GM18520 (cell line): ENCODE data around the gene LRRK1.
A peak's percentile ranks its signal among the peaks of the same experiment; 100 is the strongest.

Experiments used
- ATAC-seq: cut with Tn5 transposase; IDR thresholded peaks from one replicate; pipeline ENCODE4 v1.9.1; 2021; ENCODE audit not compliant: unreplicated experiment

LRRK1 gene

DNA sequence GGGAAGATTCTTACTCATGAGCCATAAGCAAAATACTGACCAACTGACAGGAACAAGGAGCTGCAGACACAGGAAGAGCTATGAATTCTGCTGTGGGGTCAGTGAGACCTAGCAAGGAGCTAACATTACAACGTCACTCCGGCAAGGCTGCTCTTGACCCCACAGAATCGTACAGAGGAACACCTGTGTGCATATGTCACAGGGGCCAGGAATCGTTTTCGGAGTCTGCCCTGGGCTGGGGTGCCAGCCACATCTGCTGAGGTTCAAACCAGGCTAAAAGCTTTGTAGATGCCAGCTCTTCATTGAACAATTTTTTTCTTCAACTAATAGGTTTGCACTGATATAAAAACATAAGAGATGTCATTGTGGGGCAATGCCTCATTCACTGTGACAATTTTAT is 82.6 kb downstream of the LRRK1 start:
- ATAC-seq: no peak

DNA sequence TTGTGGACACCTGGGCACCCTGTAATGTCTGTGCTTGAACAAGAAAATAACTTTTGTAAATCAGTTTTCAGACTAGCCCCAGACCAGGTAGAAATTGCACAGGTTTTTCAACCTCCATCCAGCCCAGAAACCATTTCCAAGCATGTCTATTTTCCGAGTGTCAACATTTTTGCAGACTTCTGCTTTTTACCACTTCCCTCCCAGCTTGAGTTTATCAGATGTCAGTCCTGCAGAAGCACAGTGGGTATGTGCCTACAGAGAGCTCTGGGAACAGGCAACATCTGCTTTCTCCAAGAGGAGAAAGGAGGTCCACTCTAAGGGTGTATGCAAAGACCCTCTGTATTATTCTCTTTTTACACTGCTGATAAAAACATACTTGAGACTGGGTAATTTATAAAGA is 83.9 kb downstream of the LRRK1 start:
- no peak for ATAC-seq

DNA sequence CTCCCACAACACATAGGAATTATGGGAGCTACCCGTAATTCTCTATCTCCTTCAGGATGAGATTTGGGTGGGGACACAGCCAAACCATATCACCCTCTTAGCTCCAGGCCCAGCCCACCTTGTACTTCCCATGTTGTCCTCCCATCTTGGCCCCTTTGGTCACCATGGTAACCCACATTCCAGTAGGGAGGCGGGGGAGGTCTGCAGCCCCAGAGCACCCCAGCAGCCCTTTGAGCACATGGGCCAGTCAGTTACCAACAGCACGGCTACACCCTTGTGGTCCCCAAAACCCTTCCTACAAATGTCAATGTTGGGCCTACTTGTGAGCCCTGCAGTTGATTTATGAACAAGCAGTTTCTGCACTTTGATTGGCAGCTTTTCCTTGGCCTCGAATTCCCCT is 84.5 kb downstream of the LRRK1 start:
- no peak for ATAC-seq

DNA sequence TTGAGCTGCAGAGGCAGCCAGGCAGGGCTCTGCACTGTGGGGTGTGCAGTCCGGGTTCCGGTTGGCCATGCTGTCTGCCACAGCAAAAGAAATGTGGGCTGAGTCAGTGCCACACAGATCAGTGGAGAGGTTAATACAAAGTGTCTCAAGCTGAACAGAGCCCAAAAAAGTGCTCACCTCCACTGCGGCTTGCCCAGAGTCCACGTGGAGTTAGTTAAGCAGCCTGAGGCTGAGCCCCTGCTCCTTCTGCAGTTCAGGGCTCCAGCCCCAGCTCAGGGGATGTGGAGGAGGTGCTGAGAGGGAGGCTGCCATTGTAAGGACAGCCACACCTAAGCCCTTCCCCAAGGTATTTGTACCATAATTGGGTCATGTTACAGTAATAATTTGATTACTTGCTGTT is 85.3 kb downstream of the LRRK1 start:
- no peak for ATAC-seq

DNA sequence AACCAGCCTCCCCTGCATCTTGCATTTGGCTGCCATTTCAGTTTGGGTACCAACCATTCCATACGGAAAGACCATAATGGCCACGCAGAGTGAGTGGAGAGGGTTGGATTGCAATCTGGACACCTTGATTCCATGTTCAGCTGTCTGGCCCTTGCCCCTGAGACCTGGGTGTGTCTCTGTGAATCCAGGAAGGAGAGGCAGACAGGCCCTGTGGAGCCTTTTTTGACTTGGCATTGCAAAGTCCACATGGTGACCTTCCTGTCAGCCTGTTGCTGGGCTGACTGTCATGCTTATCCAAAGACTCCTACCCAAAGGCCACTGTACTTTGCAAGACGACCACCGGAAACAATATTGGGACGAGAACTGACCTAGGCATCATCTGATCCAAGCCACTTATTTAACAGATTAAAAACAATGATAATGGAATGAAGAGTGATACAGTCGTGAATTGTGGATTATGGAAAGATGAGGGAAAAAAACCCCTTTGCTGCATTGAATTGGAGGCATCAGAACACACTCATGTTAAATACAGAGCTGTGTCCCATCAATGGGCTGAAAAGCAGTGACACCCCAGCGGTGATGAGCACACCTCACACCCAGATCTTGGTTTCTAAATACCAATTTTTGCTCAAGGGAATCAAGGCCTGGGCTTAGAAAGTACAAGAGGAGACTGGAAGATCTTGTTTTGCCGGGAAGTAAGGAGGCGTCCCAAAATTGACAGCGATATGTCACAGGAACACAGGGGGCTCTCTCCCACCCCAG is 86.0 kb downstream of the LRRK1 start:
- ATAC-seq: no peak

DNA sequence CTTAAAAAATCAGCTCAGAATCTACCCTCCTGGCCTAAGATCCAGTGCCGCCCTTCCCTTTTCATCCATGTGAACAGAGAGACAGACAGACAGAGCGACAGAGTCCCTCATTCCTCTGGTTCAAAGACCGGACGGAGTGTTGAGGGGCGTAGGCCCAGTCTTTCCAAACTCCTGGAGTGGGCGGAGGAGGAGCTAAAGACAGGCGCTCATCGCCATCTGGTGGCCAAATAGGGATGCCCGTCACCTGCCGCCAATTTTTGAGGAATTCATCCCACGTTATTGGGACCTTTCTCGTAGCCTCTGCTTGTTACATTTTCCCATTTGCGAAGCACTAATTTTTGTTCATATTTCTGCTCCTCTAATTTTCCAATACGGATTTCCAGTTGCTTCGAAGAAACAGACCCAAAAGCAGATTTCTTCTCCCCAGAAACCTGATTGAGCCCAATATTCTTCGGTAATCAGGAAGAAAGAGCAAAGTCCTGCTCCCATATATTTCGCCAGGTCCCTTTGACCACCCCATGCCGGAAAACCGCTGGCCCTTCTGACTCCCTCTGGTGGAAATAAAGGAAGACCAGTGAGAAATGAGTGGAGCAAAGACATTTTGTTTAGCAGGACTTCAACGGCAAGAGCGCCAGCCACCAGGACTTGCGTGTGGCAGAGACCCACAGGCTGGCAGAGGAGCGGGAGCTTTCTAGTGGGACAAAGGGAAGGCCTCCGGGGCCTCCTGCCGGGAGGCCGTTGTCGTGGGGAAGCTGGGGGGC is 88.0 kb downstream of the LRRK1 start:
- ATAC-seq: peak; percentile 40

DNA sequence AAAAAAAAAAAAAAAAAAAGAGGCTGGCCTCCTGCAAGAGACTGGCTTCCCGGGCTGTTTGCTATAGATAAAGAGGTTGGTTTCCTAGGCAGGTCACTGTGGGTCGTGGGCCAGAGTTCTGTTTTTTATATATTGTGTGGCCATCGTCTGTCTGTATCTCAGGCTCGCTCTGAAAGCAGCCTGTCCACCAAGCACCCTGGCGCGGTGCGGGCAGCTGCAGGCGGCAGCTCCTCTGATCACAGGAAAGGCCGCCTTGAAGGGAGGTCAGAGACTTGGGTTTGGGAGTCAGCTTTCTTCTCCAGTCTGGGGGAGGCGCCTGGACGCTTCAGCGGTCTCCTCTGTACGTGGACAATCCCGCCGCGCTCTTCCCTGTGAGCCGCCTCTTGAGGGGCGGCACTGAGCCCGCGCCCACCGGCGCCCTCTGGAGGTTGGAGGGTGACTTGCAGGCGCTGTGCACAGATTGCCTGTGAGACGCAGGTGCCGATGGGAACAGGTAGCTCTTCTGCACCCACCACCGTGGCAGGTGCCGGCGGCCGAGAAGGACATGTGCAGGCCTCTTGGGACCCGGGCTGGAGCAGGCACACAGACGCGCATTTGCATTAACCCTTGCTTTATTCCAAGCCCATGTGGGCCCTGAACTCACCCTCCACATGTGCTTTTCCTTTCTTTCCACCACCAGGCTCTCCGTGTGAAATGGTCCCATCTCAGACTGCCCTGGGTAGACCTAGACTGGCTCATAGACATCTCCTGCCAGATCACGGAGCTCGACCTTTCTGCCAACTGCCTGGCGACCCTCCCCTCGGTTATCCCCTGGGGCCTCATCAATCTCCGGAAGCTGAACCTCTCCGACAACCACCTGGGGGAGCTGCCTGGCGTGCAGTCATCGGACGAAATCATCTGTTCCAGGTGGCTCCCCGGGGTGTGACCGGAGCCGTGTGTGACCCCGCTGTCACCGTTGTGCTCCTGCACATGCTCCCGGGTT is 89.3 kb downstream of the LRRK1 start:
- peak; percentile 86 for ATAC-seq

DNA sequence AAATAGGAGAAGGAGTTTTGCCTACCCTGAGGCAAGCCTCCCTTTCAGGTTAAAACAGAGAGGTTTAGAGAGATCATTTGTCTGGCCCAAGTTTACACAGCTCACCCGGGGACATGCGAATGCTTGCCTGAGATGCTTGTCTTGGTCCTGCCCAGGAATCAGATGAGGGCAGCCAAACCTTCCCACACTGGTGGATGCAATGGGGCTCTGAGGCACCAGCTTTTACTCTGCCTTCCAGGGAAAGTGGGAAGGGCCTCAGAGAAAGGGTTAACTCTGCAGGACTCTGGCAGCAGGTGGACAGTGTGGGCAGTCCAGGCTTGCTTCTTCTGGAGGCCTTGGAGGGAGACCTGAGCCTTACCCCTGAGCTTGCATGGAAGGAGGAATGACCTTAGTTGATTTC is 90.0 kb downstream of the LRRK1 start:
- no peak for ATAC-seq

DNA sequence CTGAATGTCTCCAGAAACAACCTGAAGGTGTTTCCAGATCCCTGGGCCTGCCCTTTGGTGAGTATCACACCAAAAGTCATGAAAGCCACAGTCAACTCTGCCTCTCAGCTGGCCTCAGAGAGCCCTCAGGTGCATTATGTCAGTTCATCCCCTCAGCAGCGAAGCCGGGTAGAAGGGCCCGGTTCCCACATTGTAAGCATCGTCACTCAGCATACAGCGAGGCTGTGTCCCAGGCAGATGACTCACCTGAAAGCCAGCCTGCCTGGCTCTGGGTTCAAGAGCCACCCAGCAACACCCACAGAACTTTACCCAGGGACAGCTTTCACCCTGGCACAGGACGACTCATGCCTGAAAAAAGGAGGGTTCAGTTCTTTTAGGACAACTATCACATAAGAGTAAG is 91.6 kb downstream of the LRRK1 start:
- no peak for ATAC-seq

DNA sequence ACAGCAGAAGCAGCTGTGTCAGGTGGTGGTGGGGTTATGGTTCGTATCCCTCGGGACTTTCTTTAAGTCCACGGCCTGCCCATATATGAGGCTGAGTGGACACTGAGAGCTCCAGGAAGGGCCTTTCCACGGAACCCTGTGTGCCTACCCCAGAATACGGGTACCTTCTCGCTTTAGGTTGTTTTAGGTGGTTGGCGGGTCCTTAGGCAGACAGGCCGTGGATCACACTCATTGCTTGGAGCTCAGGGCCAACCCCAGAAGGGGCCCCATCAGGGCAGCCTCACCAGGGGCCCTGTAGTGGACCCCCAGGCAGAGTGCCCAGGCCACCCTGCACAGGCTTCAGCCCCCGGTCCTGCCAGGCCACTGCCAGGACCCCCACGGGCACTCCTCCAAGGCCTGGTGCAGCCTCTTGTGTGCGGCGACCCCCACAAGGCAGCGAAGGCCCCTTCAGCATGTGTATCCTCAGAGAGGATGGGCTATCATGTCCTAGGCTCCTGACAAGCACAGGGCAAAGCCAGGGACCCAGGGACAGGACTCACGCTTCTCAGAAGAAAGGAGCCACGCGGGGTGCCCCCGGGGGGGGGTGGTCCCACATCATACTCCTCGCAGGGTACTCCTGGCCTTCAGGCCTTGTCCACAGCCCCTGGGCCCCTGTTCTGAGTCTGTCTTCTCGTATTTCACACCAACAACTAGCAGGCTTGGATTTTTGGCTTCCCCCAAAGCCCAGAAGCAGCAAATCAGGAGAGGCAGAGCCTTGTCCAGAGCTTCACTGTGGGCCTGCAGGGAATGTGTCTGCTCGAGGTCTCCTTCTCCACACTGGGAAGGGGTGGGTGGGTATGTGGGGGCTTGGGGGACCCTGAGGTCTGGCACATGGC is 93.4 kb downstream of the LRRK1 start:
- no peak for ATAC-seq

DNA sequence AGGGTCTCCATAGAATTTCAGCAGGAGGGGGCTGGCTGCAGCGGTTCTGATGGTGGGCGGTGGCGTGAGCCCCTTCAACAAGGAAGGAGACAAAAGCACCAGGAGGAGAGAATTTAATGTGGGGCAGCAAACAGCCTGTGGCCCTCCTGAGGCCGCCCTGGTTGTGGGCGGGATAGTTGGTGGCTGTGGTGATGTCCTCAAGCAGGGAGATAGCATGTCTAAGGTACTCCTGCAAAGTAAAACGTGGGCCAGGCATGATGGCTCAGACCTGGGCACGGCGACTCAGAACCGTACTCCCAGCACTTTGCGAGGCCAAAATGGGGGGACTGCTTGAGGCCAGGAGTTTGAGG is 94.0 kb downstream of the LRRK1 start:
- ATAC-seq: no peak

DNA sequence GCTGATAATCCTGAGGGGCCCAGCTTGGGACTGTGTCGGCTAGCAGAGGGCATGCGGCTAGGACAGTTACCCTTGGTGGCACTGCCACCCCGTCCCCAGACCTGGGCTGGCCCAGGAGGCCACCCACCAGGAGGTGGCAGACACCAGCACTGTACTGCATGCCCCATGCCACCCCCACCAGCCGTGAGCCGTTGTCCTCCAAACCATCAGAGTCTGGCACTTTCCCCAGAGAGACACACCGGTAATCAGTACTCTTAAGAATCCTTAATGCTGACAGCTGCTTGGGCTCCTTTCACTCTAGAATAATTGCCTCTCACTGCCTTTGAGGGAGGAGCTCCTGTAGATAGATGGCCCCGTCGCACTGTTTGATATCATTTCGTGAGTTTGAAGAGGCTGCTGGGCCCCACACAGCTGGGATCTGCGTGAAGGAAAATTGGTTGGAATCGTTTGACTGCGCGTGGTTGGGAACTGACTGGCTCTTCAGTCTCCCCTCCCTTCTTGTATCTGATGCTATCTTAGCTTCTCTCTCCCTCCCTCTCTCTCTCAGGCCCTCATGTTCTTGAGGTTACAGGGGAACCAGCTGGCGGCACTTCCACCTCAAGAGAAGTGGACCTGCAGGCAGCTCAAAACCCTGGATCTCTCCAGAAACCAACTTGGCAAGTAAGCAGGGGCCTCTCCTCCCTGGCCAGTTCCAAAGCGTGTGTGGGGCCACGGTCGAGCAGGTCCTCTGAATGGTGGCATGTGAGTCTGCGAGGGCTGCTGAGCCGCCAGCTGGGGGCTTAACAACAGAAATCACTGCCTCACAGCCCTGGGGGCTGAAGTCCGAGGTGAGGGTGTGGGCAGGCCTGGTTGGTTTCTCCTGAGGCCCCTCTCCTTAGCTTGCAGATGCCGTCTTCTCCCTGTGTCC is 94.9 kb downstream of the LRRK1 start:
- ATAC-seq: no peak

DNA sequence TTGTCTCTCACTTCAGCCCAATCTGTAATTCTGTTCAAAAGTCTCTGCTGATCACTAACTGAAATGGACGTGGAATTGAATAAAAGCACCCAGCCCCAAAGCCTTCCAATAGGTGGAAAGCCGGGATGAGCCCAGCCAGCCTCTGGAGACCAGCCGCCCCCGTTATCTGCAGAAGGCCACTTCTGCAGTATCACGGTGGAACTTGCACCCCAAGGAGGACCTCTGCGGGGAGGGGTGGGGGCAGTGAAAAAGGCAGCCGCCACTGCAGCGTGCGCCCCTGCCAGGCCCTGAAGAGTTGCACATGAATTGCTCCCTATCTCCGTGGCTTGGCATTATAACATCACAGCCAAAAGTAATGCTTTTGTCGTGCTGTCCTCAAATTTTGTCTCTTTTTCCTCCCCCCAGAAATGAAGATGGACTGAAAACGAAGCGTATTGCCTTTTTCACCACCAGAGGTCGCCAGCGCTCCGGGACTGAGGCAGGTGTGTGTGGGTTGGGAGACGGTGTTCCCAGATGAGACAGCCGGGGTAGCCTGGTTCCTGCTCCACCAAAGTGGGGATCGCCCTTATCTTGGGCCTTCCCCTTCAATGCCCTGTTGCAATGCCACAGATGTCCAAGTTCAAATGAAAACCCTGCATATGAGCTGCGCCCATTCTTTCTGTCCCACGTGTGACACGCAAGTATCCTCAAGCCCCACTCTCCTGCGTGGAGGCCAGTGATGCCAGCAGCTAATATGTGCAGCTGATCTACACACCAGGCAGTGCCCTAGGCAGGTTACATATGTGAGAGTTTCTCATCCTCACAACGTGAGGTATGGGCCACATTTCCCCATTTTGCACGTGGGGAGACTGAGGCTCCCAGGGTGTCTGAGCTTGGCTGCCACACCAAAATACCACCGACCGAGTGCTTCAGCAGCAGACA is 96.0 kb downstream of the LRRK1 start:
- no peak for ATAC-seq

DNA sequence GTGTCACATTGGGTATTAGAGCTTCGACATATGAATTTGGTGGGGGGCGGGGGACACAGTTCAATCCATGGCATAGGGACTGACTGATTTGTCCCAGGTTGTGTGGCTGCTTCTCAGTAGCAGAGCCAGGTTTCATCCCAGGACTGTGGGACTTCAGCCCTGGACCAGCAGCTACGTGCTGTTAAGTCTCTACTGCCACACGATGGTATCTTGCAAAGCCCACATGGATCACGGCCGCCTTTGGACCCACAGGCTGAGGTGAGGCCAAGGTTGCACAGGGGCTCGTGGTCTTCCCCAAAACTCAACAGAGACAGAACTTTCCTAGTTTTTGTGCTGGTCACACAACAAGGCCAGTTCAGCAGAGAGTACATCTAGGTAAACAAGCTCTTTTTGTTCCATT is 97.4 kb downstream of the LRRK1 start:
- no peak for ATAC-seq

DNA sequence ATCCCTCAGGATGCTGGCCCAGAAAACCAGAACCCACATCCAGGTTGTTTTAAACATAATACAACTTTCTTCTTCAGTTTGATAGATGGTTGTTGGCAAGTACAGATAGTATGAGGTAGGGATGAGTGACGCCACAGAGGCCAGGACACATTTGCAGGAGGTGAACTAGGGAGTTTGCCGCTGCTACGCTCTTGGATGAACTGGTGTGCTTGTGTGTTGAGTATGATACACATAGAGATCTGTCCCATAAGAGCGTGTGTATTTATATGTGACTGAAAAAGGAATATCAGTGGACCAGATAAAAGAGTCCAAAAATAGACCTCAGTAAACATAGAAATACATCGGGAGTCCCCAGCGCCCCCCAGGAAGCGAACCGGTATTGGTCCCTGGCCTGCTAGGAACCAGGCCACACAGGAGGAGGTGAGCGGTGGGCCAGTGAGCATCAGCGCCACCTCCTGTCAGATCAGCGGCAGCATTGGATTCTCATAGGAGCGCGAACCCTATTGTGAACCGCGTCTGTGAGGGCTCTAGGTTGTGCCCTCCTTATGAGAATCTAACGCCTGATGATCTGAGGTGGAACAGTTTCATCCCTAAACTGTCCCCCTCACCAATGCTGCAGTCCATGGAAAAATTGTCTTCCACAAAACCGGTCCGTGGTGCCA is 98.1 kb downstream of the LRRK1 start:
- no peak for ATAC-seq

DNA sequence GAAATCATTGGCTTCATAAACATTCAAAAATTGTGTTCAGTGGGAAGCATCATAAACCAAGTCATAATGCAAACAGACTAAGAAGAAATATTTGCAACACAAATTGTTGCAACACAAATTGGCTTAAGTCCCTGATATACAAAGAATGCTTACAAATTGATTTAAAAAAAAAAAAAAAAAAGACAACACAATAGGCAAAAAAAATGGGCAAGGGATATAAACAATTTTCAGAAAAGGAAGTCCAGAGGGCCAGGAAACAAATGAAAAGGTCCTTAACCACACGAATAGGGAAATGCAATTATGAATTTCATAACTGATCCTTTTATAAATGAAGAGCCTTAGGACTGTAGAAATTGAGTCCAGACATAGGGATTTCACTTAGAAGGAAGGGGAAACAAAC is 98.9 kb downstream of the LRRK1 start:
- ATAC-seq: no peak

DNA sequence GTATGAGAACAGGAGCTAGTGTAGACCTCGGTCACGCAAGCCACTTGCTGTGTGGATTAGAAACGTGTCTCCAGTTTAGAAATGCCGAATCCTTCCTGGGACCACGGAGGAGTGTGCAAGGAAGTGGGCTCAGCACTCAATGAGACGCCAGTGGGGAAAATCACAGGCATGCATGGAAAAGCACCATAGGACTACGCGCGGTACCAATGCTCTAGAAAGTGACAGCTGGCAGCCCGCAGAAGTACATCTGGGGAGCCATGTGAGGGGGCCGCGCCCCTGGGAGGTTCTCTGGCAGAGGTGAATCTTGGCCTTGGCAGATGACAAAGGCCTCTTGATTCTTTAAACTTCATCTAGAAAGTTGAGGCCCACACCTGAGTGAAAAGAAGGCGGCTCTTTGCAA is 99.3 kb downstream of the LRRK1 start:
- no peak for ATAC-seq

DNA sequence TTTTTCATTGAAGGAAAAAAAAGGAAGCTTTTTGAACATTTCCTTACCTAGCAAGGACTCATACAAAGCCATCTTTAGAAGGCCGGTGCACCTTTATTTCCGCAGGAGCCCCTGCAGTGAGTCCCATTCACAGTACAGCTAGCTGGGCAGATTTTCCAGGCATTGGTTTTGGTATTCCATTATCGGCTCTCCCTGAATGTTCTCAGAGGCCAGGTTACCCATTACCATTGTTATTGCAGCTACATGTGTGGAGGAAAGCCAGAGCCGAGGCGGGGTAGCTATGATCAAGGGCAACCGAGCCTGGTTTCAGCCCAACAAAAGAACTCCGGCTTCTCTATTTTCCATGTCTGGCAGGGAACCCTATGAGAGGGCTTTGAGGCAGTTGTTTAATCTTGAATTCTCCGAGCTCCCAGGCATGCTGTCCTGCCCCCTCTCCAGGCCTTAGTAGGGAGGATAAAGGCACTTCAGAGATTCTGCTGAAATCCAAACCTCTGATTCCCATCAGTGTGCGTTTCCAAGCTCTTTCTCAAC is 100.3 kb downstream of the LRRK1 start:
- no peak for ATAC-seq
